Esophagus muscularis mucosa (tissue), 4 donors: ENCODE data around the gene HS3ST5.

Experiments used
- EP300 ChIP-seq: sonication (generic); formaldehyde crosslinking; IDR thresholded peaks from one replicate; pipeline ENCODE4 v1.6.1; 2017; ENCODE audit warnings: antibody characterized with exemption
- POLR2A ChIP-seq: fragments of 450-650 bp; IDR thresholded peaks from one replicate; pipeline ENCODE4 v1.6.1; 2017; ENCODE audit warnings: antibody characterized with exemption, moderate library complexity, mild to moderate bottlenecking, low read depth
- POLR2AphosphoS5 ChIP-seq, 2 donors: sonication (generic); formaldehyde crosslinking; IDR thresholded peaks; one replicate each; pipeline ENCODE4 v1.6.1; 2017; ENCODE audit warnings: antibody characterized with exemption in 2 of 2
- TF ChIP-seq, protein P1 (sequence below), 3 experiments: fragments of 200-600 bp in 2 of 3; fragments of 450-650 bp in 1 of 3; sonication (generic) in 2 of 3; IDR thresholded peaks; one replicate each; pipeline ENCODE4 v1.5.1; 2017 to 2019; ENCODE audit warnings: antibody characterized with exemption in 3 of 3, mild to moderate bottlenecking in 2 of 3, moderate library complexity in 1 of 3

DNA sequence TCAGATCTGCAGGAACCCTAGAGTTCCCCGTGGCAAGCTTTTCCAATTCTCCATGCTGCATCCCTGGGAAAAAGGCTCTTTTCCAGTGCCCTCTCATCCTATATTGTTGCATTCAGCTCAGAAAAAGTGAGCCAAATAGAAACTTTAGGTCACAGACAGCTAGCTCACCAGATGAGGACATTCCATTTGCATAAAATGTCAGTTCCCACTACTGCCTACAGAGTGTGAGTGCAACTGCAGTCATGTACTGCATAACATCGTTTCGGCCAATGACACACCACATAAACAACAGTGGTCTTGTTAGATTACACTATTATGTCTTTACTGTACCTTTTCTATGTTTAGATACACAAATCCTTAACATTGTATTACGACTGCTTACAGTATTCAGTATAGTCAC, 8.6 kb downstream of the HS3ST5 start:
- TF ChIP-seq EP300, result no peak
- TF ChIP-seq, protein P1, sequence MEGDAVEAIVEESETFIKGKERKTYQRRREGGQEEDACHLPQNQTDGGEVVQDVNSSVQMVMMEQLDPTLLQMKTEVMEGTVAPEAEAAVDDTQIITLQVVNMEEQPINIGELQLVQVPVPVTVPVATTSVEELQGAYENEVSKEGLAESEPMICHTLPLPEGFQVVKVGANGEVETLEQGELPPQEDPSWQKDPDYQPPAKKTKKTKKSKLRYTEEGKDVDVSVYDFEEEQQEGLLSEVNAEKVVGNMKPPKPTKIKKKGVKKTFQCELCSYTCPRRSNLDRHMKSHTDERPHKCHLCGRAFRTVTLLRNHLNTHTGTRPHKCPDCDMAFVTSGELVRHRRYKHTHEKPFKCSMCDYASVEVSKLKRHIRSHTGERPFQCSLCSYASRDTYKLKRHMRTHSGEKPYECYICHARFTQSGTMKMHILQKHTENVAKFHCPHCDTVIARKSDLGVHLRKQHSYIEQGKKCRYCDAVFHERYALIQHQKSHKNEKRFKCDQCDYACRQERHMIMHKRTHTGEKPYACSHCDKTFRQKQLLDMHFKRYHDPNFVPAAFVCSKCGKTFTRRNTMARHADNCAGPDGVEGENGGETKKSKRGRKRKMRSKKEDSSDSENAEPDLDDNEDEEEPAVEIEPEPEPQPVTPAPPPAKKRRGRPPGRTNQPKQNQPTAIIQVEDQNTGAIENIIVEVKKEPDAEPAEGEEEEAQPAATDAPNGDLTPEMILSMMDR (IDR thresholded peaks at IDR 0.05), result no peak
- no peak for TF ChIP-seq POLR2A
- TF ChIP-seq POLR2AphosphoS5 (IDR thresholded peaks at IDR 0.05), result no peak
